SH-SY5Y (cell line): ENCODE data around the gene AKAP9.

ENCODE experiments used
- GATA2 ChIP-seq: IDR thresholded peaks from 2 replicates; pipeline ENCODE4 v1.6.1; 2011; ENCODE audit warnings: mild to moderate bottlenecking, low read depth, low read length
- GATA3 ChIP-seq: IDR thresholded peaks from 2 replicates; pipeline ENCODE4 v1.6.1; 2011; ENCODE audit warnings: low read depth, mild to moderate bottlenecking, low read length, moderate library complexity

Gene AKAP9

GRCh38 chr7:92071032-92071431 lies 130.4 kb downstream of the AKAP9 start:
- no peak for TF ChIP-seq GATA3
- no peak for TF ChIP-seq GATA2

DNA sequence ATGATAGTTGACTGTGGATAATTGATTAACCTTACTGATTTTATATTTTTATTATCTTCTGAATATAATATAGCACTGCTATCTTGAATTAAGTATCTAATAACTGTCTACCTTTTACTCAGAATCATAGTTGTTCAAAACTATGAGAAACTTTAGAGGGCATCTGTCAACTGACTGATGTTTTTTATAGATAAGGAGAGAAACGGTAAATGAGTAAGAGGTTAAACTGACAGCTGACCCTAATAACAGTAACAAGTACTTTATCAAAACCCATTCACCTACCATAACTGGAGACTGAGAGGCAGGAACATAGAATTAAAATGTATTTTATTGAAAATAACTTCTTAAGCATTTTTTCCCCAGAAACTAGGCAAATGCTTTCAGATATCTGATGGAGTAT lies 131.5 kb downstream of the AKAP9 start:
- TF ChIP-seq GATA3 (0 out of 2 replicates have a peak, but pooled peaks have one; percentile 21), GATA2 (no peak)

- TF ChIP-seq GATA2, result no peak
- TF ChIP-seq GATA3, result no peak
Observed at GRCh38 chr7:92072708-92073107, 132.0 kb downstream of the AKAP9 start.

GRCh38 chr7:92075455-92076158 lies 134.9 kb downstream of the AKAP9 start:
- TF ChIP-seq GATA2 (no peak), GATA3 (no peak)

DNA sequence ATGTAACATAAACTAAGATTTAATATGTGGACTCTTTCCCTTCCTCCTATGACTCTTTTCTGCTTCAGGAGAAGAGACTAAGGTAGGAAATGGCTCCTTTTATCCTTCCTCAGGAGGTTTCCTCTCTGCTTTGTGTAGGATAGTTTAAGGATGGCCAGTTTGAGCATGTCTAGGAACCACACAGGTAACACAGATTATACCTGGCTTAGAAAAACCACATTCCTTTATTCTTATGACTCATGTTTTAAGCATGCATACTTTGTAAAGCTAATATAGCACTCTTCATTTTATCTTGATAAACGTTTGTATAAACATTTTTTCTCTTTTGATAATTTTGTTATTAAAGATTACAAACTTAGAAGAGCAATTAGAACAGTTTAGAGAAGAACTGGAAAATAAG lies 135.8 kb downstream of the AKAP9 start:
- TF ChIP-seq GATA2 (no peak), GATA3 (no peak)

DNA sequence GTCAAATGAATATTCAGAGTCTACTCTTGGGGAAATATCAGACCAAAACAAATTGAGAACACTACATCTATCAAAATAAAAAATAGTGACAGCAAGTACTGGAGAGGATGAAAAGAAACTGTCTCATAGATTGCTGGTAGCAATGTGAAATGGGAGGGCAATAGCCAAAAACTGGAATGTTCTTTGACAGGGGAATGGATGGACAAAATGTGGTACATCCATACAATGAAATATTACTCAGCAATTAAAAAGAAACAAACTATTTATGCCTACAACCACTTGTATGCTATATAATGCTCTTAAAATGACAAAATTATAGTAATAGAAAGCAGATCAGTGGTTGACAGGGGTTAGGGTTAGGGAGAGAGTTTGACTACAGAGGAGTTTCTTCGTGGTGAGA lies 147.6 kb downstream of the AKAP9 start:
- TF ChIP-seq GATA2 (no peak), GATA3 (no peak)

DNA sequence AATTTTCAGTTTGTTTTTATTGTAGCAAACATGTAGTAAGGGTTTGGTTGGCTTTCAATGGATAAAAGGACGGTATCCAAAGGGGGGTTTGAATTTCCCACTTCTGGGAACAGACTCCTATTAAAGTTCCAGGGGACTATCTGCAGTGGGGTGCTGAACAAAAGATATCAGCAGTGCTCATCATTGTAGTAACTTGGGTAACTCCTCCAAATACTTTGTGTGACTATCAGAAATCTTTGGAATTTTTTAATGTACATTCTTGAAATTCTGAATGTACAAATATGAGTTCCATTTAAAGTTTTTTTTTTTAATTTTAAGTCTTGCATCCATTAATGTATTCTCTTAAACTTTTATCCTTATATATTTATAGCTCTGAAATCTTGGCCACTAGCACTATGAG lies 151.5 kb downstream of the AKAP9 start:
- no peak for TF ChIP-seq GATA2
- no peak for TF ChIP-seq GATA3

- TF ChIP-seq GATA3, result no peak
- TF ChIP-seq GATA2, result no peak
Observed at GRCh38 chr7:92095380-92095779, 154.7 kb downstream of the AKAP9 start.

DNA sequence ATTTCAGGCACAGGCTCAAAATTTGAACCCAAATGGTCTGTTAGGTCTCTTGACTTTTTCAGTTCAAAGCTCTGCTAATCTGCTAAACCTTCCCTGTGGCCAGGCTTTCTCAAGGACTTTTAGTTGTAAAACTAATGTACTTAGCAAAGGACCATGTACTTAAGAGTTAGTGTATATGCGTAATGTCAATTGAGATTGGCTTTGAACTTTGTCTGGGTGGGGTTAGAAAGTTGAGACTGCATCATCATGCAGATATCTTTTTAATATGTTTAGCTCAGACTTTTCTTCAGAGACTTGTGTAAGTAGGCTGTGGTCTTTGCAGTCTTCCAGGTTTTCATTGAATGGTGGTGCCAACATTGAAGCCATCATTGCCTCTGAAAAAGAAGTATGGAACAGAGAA lies 159.9 kb downstream of the AKAP9 start:
- TF ChIP-seq GATA2 (no peak), GATA3 (no peak)

DNA sequence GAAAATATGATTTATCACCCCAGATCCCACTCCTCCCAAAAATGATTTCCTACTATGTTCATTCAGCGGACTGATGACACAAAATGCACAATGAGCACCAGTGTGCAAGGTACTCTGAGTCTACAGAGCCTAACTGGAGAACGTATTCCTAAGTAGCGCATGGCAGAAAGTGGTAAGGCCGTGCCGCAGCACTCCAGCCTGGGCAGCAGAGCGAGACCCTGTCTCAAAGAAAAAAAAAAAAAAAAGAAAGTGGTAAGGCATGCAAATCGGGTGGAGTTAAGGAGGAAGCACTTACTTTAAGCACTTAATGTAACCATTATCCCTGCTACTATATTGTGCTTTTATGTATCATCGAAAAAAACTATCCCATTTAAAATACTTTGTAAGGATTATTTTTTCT lies 168.2 kb downstream of the AKAP9 start:
- TF ChIP-seq GATA2, result no peak
- TF ChIP-seq GATA3, result no peak

DNA sequence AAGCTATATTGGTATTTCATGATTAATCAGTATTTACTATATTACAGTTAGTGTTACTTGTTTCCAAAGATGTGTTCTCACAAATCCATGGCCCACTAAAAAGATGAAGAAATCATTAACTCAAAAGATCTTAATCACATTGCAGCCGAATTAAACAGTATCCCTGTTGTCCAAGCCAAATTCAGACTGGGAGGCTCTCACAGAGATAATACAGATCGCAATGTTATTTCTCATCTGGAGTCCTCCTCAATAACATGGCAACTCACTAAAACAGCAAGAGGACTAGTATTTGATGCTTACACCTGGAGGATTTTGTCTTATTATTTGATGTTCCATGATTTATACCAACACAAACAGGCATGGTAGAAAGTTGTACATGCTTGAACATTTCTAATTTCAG lies 170.2 kb downstream of the AKAP9 start:
- no peak for TF ChIP-seq GATA3
- TF ChIP-seq GATA2, result no peak

- TF ChIP-seq GATA2 (no peak), GATA3 (no peak)
Observed at GRCh38 chr7:92115821-92116220, 175.2 kb downstream of the AKAP9 start.

GRCh38 chr7:92116949-92117348 lies 176.3 kb downstream of the AKAP9 start:
- TF ChIP-seq GATA3 (no peak), GATA2 (no peak)

DNA sequence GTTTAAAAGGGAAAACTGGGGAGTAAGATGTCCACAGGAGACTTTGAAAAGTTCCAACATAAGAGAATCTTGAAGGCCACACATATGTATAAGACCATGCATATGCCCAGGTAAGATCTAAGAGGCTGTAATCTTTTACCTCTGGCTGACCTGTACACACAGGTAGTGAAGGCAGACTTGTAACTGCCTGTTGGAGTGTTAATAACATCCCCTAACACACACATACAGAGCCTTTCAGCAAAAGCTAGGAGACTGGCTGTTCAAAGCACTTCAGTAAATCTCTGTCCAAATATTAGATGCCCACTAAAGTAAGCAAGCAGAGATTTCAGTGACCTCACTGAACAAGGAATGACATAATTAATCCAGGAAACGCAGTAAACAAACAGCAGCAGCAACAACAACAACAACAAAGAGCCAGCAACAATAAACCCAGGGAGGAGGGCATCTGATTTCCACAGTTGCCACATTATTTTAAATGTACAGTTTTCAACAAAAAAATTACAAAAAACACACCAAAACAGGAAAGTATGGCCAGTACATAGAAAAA lies 178.6 kb downstream of the AKAP9 start:
- TF ChIP-seq GATA3 (no peak), GATA2 (no peak)

- TF ChIP-seq GATA3 (no peak), GATA2 (no peak)
Observed at GRCh38 chr7:92121681-92122080, 181.0 kb downstream of the AKAP9 start.

- TF ChIP-seq GATA2 (no peak), GATA3 (no peak)
Observed at GRCh38 chr7:92131093-92131492, 190.4 kb downstream of the AKAP9 start.
